Erythroblast (primary cell): Measurements from ENCODE around the gene ELK3.

Experiments
- DNase-seq, 2 experiments: peaks; one replicate each; lab custom pipeline; 2025; lab: John Stamatoyannopoulos, UW
- GATA1 ChIP-seq: IDR thresholded peaks from 2 replicates; pipeline ENCODE4 v1.6.1; 2011; ENCODE audit warnings: low read depth, mild to moderate bottlenecking, control low read depth, low read length, moderate library complexity
- POLR2A ChIP-seq: IDR thresholded peaks from 2 replicates; pipeline ENCODE4 v1.6.1; 2011; ENCODE audit warnings: mild to moderate bottlenecking, low read length

The ELK3 gene

DNA sequence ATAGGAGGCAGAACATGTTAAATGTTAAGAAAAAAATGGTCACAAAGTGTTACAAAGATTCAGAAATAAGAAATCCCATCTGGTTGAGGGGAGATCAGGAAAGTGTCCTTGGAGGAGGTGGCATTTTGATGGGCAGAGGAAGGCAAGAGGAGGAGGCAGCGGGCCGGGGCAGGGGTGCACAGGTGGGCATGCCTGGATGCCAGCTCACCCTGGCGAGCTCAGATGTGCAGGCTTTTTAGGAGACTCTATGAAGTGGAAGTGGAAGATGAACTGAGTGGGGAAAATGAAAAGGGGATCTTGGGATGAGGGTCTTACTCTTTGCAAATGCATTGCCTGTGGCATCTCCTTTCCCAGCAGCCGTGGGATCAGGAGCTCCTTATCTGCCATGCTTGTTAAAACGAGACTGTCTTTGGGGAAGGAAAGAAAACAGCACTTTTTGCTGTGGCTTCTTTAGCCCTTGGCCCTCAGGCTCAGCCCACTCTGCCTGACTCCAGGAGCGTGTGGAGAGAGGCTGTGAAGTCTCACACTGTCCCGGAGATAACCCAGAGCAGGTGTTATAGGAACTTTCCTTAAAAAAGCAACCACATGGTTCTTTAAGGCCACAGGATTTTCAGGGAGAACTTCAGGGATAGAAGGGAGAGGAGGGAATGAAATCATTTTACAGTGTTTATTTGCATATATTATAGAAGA, 62.6 kb downstream of the ELK3 start:
- DNase-seq = no peak
- TF ChIP-seq GATA1 (no peak), POLR2A (no peak)

DNA sequence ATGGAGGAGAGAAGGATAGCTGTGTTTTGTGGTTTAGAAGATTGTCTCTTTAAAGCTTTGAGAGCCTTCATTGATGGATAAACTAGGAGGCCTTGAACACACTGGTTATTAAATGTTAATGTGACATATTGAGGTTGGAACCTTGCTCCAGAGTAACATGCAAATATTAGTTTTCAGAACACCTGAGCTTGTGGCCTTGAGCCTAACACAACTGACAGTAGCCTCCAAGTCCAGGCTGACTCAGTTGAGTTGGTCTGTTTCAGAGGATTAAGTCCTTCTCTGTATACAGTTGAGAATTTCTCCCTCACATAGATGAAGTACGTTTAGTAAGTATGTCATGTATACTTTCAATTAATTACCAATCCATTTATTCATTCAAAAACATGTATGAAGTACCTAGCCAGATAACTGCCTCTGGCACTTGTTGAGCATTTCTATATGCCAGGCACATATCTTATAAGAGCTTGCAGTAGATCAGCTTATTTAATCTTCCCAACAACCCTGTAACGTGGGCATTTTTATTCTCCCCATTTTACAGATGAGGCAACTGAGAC, 63.5 kb downstream of the ELK3 start:
- no peak for DNase-seq
- no peak for TF ChIP-seq POLR2A
- no peak for TF ChIP-seq GATA1

DNA sequence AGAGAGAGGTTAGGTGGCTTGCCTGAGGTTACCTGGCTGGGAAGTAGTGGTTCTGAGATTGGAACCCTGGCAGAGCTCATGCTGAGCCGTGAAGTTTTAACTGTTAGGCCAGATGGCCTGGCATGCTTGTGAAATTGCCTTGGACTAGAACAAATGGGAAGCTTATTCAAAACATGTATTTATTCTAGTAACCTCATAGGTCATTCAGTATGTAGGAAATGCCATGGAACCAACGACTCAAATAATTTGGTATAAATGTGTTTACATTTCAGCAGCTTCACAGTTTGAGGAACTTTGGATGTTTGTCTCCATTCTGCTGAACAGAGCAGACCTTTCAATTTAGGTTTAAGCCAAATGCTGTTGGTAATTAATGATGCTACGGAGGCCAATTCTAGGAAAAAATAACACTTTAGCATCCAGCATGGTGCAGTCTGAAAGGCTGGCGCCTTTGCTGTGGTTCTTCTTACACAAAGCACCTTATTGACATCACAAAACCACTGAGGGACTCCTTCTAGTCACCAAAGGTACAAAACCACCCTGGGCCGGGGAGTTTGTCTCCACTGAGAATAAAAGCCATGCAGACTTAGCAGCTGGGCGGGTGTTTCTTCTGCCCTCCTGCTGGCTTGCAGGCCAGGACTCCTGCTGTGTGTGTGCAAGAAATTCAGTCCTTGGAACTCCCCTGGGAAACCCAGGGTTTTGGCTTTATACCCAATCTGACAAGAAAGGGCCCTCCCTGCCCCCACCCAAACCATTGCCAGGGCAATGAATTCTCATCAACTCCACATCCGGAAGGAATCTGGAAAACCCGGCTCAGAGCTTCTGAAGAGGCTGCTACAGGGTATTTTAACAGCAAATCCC, 64.2 kb downstream of the ELK3 start:
- DNase-seq = no peak
- no peak for TF ChIP-seq POLR2A
- no peak for TF ChIP-seq GATA1

DNA sequence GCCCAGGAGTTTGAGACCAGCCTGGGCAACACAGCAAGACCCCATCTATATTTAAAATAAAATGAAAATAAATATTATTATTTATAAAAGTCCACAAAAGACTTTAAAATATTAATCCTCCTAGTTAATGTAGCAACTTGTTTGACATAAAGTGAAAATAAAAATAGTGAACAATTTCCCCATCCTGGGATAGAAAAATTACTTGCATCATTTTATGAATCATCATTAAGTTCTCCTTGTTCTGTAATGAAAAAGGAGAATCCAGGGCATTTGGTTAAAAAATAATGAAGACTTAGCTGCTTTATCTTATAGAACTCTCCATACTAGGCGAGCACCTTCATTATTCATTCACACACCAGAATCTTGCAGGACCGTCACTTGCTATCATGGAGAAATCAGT, 66.1 kb downstream of the ELK3 start:
- no peak for DNase-seq
- TF ChIP-seq GATA1 = no peak

DNA sequence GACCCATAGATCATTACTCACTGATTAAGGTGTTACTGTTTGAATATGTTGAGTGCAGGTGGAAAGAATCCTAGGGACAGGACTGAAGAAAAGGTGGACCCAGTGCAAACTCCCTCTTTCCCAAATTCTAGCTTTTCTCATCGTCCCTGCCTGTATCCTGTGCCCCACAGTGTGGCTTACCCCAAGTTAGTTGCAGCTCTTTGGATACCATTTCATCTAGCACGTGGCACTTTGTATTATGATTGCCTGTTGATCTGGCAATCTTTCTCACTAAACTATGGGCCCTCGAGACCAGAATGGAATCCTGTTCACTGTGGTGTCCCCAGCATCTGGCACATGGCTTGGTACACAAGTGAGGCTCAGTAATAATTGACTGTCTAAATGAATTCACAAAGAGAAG, 66.5 kb downstream of the ELK3 start:
- TF ChIP-seq GATA1 (no peak), POLR2A (no peak)
- no peak for DNase-seq

DNA sequence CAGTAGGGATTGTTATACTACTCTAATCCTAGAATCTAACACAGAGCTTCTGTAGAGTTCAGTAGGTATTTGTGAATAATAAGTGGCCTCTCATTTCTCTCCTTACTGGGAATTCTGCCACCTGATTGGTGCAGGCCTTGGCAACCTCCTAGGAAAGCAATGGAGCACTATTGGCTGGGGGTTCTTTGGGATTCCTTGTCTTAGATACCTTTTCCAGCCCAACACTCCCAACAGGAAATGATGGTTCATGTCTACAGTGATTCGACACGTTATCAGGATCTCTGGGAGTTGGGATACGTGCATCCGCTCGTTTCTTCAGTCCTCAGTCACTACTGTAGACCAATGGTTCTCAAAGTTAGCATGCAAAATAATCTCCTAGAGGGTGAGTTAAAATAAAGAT, 67.4 kb downstream of the ELK3 start:
- TF ChIP-seq POLR2A = no peak
- TF ChIP-seq GATA1 = no peak
- no peak for DNase-seq

DNA sequence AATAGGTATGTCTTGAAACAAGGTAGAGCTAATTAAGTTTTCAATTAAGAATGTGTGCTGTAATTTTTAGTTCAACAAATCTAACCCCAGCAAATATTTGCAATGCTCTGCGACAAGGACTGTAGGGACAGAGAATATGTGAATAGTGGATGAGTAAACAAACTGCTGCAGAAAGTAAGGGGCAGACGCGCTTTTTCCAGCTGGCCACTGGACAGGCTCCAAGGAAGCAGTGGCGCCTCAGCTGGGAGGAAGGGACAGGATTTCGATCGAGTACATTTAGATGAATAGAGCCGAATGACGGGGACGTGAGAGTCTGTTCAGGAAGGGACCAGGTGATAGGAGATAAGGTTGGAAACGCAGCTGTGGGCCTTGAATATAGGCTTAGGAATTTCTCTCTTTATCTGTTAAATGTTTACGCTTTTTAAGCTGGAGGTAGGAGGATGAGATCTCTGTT, 69.3 kb downstream of the ELK3 start:
- TF ChIP-seq POLR2A (no peak), GATA1 (no peak)
- DNase-seq = no peak

DNA sequence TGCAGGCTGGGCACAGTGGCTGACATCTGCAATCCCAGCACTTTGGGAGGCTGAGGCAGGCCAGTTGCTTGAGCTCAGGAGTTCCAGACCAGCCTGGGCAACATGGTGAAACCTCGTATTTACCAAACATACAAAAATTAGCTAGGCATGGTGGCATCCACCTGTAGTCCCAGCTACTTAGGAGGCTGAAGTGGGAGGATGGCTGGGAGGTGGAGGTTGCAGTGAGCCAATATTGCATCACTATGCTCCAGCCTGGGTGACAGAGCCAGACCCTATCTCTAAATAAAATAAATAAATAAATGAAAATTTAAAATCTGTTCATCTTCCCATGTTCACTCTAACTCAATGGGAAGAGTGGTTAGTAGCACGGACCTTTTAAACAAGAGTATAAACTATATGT, 71.2 kb downstream of the ELK3 start:
- no peak for DNase-seq
- TF ChIP-seq GATA1 (no peak), POLR2A (no peak)

DNA sequence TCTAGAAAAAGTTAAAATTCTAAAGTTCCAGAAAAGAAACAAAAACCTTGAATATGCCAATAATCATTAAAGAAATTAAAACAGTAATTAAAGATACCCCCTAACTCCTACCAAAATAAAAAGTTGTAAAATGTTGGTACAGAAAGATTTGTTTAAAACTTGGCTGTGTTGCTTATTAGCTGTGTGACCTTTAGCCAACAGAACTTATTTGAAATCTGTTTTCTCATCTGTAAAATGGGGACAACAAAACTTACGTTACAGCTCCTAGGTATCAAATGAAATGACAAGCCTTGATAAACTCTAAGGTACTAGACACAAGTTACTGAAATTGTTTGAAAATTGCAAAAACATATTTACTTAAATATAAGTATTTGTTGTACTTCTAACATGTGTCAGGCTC, 71.7 kb downstream of the ELK3 start:
- no peak for DNase-seq
- TF ChIP-seq POLR2A (no peak), GATA1 (no peak)

DNA sequence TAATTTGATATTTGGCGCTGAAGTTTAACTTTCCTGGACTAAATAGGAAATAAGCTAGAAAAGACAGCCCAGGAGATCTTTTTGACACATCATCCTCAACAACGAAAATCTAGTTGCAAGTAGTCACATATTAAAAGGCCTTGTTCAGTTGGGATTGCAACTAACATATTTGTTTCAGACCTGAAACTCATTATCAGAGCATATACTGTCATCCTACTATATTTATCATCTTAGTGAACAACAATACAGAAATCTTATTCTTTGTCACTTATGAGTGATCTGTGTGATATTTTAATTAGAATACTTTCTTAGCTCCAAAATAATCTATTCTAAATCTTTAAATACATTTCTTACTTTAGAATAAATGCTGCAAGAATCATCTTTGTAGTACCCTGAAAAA, 72.1 kb downstream of the ELK3 start:
- TF ChIP-seq POLR2A = no peak
- no peak for TF ChIP-seq GATA1
- no peak for DNase-seq

DNA sequence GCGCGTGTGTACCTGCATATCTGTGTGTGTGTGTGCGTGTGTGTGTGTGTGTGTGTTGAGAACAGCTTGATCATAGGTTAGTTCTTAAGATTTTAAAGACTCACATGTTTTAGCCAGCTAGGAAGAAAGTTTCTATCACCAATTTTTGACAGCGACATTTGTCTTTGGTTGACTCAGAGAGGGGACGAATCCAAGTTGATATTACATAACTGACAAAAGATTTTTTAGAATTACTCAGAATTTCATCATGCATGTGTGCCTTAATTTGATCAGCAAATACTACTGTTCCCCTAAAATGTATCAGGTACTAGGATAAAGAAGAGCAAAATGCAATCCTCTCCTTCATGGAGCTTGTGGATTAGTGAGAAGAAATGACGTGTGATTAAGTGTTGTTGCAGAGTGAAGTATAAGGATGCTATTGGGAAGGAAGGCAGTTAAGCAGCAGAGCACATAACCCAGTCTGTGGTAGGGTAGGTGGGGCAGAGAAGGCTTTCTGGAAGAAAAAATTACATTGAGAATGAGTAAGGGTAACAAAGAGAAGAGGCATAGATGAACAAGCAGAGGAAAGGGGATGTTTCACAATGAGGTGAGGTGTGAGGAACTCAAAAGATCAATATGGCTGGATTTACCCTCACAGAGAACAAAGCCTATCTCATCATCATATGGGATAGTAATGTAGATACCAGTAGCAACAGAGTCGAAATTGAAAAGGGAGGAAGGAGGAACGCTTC, 77.5 kb downstream of the ELK3 start:
- TF ChIP-seq POLR2A = no peak
- no peak for TF ChIP-seq GATA1
- DNase-seq = no peak

DNA sequence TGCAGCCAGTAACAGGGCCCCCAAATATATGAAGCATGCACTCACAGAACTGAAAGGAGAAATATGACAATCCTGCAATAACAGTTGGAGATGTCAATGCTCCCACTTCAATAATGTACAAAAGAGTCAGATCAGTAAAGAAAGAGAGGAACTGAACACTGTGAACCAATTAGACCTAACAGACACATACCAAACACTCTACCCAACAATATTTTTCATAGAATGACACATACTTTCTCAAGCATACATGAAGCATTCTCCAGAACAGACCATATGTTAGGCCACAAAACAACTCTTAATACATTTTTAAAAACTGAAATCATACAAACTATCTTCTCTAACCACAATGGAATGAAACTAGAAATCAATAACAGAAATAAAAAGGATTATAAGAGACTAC, 80.2 kb downstream of the ELK3 start:
- TF ChIP-seq POLR2A (no peak), GATA1 (no peak)
- DNase-seq = no peak

DNA sequence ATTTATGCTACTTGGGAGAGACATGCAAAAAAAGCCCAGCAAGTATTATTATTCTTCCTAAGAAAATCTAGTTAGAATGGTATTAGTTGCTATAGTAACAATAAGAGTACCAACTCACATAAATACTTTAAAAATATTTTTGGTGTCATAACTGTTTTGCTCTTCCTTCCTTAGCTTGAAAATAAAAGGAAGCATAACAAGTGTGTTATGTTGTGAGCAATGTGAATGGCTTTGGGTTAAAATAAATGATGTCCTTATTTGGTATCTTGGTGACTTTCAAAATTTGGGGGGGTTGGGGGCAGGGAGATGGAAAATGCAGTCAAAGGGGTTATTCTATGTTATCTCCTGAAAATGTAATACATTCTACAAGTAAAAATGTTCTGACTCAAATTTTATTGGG, 91.0 kb downstream of the ELK3 start:
- TF ChIP-seq GATA1 (no peak), POLR2A (no peak)
- no peak for DNase-seq
